Fibroblast of lung (primary cell): ENCODE data around the gene WDR31. TPM values are rescaled to one million over a fixed set of nuclear protein-coding genes. Genes with fewer than 3 reads are reported as not detected.
"Not testable (repeated sequence)": the region's sequence is repeated elsewhere in the genome, so short reads cannot be mapped to it uniquely, and the experiment has no call there.

Experiments used
- DNase-seq, 2 donors: peaks; one replicate each; pipeline versions ENCODE4 v3.0.0 to v3.0.0-alpha.2; 2010; ENCODE audit warnings: low read depth in 2 of 2
- H2AFZ ChIP-seq: 2 replicates; pipeline ENCODE4 v1.5.1; 2012; ENCODE audit warnings: low read length, control low read depth, inconsistent platforms
- H3K27ac ChIP-seq: 2 replicates; pipeline ENCODE4 v1.5.1; 2011; ENCODE audit warnings: low read length, control low read depth; ENCODE audit not compliant: insufficient read depth
- H3K27me3 ChIP-seq: 2 replicates; pipeline ENCODE4 v1.5.1; 2011; ENCODE audit warnings: mild to moderate bottlenecking, low read length; ENCODE audit not compliant: control insufficient read depth, insufficient read depth
- H3K36me3 ChIP-seq: 2 replicates; pipeline ENCODE4 v1.5.1; 2011; ENCODE audit warnings: low read length; ENCODE audit not compliant: control insufficient read depth, insufficient read depth
- H3K4me1 ChIP-seq: 2 replicates; pipeline ENCODE4 v1.5.1; 2011; ENCODE audit warnings: low read length; ENCODE audit not compliant: control insufficient read depth, insufficient read depth; ENCODE audit errors: extremely low read depth
- H3K4me2 ChIP-seq: 2 replicates; pipeline ENCODE4 v1.5.1; 2011; ENCODE audit warnings: low read length, control low read depth; ENCODE audit not compliant: insufficient read depth; ENCODE audit errors: extremely low read depth
- H3K4me3 ChIP-seq, 4 experiments: fragments of 200-600 bp in 1 of 4; sonication (generic) in 1 of 4; replicated peaks in 1 of 4; 2 replicates each; pipeline ENCODE4 v1.5.1; 2011 to 2016; ENCODE audit warnings: low read length in 4 of 4, low read depth in 3 of 4, mild to moderate bottlenecking in 3 of 4, control low read depth in 2 of 4, inconsistent platforms in 1 of 4, mixed read lengths in 1 of 4; ENCODE audit not compliant: insufficient read depth in 1 of 4; ENCODE audit errors: control extremely low read depth in 1 of 4
- H3K79me2 ChIP-seq: 2 replicates; pipeline ENCODE4 v1.5.1; 2012; ENCODE audit warnings: mild to moderate bottlenecking, low read length, inconsistent platforms; ENCODE audit not compliant: control insufficient read depth, insufficient read depth
- H3K9ac ChIP-seq: 2 replicates; pipeline ENCODE4 v1.5.1; 2011; ENCODE audit warnings: mild to moderate bottlenecking, low read length, control low read depth; ENCODE audit not compliant: insufficient read depth
- H3K9me3 ChIP-seq: 2 replicates; pipeline ENCODE4 v1.5.1; 2012; ENCODE audit warnings: low read depth, low read length; ENCODE audit not compliant: control insufficient read depth, insufficient read depth
- H4K20me1 ChIP-seq: 2 replicates; pipeline ENCODE4 v1.5.1; 2011; ENCODE audit warnings: low read length; ENCODE audit not compliant: control insufficient read depth, insufficient read depth; ENCODE audit errors: extremely low read depth
- EZH2 ChIP-seq: IDR thresholded peaks from 2 replicates; pipeline ENCODE4 v1.5.1; 2012; ENCODE audit warnings: low read length, control low read depth, mild to moderate bottlenecking; ENCODE audit errors: missing control alignments
- polyA plus RNA-seq, 2 donors: library from polyadenylated mRNA; depleted of rRNA in 1 of 2; stranded (reverse) in 1 of 2; unstranded in 1 of 2; fragments of >200 nt; gene quantifications; 2 replicates each; pipeline ENCODE4 v1.2.1, GENCODE V29; 2011 to 2012; ENCODE audit warnings: missing spikeins in 1 of 2
- total RNA-seq: library from RNA; depleted of rRNA; stranded (reverse); fragments of >200 nt; gene quantifications from 2 replicates; pipeline ENCODE4 v1.2.1, GENCODE V29; 2014
- TF ChIP-seq, protein P1 (sequence below), 2 donors: IDR thresholded peaks in 1 of 2; conservative IDR thresholded peaks in 1 of 2; 1 replicate in 1 of 2; 2 replicates in 1 of 2; pipeline ENCODE4 v1.5.1; 2011 to 2012; ENCODE audit warnings: low read length in 2 of 2, control low read depth in 1 of 2, inconsistent platforms in 1 of 2, low read depth in 1 of 2, mild to moderate bottlenecking in 1 of 2

Gene WDR31
- total and polyA plus RNA-seq, 2 donors (not counting 1 experiment from before 2014, with no cell fraction given) = 1.6 to 4.0 TPM

DNA sequence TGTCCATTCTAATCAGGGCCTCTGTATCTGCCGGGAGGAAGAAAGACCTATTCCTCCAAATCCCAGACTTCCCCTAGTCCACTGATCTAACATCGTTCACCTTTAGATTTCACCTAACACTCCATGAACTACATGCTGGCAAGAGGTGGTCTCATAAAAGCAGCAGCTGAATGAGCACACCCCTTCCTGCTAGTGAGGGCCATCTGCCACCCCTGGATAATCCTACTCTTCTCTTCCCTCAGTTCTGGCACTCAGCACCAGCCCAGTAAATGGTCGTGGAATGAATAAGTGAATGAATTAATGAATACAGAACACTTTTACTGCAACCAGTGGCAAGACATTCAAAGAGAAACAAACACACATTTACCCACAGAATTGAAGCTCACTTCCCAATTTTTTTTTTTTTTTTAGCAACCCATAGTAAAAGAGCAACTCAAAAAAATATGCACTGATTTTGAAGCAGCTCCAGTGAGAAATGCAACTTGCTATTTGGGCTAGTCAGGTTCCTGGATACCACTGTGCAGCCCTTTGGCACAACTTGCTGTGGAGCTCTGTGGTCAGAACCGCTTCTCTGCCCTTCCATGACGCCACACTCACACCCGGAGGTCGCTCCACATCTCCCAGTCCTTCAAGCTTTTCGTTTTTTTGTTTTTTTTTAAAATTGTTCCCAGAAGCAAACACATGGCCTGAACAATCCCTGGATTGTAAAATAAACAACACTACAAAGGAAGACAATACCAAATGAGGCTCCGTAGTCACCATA, 43.1 kb downstream of the WDR31 start:
- Histone ChIP-seq H3K4me2 (no peak overlapping the region), H3K9me3 (no peaks in the 10 kb centered on the region), H3K36me3 (peaks cover 4% of the 10 kb centered on the region), H3K9ac (no peak overlapping the region), H3K4me1 (peaks cover 3% of the 10 kb centered on the region), H3K79me2 (no peaks in the 10 kb centered on the region), H2AFZ (no peak overlapping the region), H3K27ac (no peak overlapping the region), H4K20me1 (no peaks in the 10 kb centered on the region), H3K27me3 (no peaks in the 10 kb centered on the region), H3K4me3 (no peak overlapping the region)
- TF ChIP-seq, protein P1, sequence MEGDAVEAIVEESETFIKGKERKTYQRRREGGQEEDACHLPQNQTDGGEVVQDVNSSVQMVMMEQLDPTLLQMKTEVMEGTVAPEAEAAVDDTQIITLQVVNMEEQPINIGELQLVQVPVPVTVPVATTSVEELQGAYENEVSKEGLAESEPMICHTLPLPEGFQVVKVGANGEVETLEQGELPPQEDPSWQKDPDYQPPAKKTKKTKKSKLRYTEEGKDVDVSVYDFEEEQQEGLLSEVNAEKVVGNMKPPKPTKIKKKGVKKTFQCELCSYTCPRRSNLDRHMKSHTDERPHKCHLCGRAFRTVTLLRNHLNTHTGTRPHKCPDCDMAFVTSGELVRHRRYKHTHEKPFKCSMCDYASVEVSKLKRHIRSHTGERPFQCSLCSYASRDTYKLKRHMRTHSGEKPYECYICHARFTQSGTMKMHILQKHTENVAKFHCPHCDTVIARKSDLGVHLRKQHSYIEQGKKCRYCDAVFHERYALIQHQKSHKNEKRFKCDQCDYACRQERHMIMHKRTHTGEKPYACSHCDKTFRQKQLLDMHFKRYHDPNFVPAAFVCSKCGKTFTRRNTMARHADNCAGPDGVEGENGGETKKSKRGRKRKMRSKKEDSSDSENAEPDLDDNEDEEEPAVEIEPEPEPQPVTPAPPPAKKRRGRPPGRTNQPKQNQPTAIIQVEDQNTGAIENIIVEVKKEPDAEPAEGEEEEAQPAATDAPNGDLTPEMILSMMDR (conservative IDR thresholded peaks at IDR 0.05 in 1 of 2, IDR thresholded peaks at IDR 0.05 in 1 of 2; ENCODE audit: low read depth in 1 of 2, low read length in 2 of 2) = no peak
- no peak for TF ChIP-seq EZH2
- peak in 1 of 2 donors; percentile 19 for DNase-seq

DNA sequence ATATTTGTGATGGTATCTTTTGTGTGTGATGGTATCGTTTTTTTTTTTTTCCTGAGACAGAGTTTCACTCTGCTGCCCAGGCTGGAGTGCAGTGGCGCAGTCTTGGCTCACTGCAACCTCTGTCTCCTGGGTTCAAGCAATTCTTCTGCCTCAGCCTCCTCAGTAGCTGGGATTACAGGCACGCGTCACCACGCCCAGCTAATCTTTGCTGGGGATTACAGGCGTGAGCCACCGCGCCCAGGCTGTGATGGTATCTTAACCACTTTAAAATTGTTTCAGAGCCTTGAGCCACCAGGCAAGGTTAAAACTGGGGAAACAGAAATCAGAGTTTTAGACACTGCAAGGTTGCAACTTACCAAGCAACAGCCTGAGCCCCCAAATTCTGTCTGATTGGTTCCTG, 43.8 kb downstream of the WDR31 start:
- H3K9me3 ChIP-seq, H3K79me2 ChIP-seq, H3K9ac ChIP-seq, H3K27me3 ChIP-seq, H3K4me1 ChIP-seq, H3K4me2 ChIP-seq, H4K20me1 ChIP-seq, H2AFZ ChIP-seq, H3K27ac ChIP-seq, H3K4me3 ChIP-seq, H3K36me3 ChIP-seq, DNase-seq: not testable (repeated sequence)

DNA sequence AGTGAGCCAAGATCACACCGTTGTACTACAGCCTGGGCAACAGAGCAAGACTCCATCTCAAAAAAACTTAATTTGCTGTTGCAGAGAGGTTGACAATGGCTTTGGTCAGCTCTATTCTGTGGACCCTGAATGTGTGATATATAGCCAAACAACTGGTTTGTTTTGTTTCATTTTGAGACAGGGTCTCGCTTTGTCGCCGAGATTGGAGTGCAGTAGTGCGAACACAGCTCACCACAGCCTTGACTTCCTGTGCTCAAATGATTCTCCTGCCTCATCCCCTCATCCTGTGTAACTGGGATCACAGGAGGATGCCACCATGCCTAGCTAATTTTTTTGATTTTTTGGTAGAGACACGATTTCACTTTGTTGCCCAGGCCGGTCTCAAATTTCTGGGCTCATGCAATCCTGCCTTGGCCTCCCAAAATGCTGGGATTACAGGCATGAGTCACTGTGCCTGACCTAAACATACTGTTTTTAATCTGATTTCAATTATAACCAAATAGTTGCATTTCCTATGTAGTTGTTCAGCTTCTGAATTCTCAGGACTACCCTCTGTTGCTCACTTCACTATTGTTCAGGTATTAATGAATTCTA, 46.7 kb downstream of the WDR31 start:
- H3K4me2 ChIP-seq = no peak overlapping the region
- TF ChIP-seq EZH2 = no peak
- TF ChIP-seq, protein P1 (conservative IDR thresholded peaks at IDR 0.05 in 1 of 2, IDR thresholded peaks at IDR 0.05 in 1 of 2; ENCODE audit: low read depth in 1 of 2, low read length in 2 of 2) = no peak
- peaks cover 11% of the 10 kb centered on the region for H3K36me3 ChIP-seq
- H3K9ac ChIP-seq = no peak overlapping the region
- H2AFZ ChIP-seq = no peak overlapping the region
- no peaks in the 10 kb centered on the region for H4K20me1 ChIP-seq
- H3K79me2 ChIP-seq = no peaks in the 10 kb centered on the region
- peak in 1 of 2 donors; percentile 74 for DNase-seq
- H3K4me1 ChIP-seq = peaks cover 3% of the 10 kb centered on the region
- H3K9me3 ChIP-seq = no peaks in the 10 kb centered on the region
- no peaks in the 10 kb centered on the region for H3K27me3 ChIP-seq
- H3K4me3 ChIP-seq = no peak overlapping the region
- peak overlapping the region; percentile 8 for H3K27ac ChIP-seq
